Anterior cingulate cortex (tissue), 58 donors: ENCODE data around the gene NXT1.

Source experiments
- DNase-seq, 58 donors: peaks; one replicate each; lab custom pipeline; 2025; lab: John Stamatoyannopoulos, UW

Gene NXT1

GRCh38 chr20:23358563-23358906 is 7.9 kb downstream of the NXT1 start:
- no peak for DNase-seq

GRCh38 chr20:23358923-23359593 is 8.5 kb downstream of the NXT1 start:
- DNase-seq = no peak

DNA sequence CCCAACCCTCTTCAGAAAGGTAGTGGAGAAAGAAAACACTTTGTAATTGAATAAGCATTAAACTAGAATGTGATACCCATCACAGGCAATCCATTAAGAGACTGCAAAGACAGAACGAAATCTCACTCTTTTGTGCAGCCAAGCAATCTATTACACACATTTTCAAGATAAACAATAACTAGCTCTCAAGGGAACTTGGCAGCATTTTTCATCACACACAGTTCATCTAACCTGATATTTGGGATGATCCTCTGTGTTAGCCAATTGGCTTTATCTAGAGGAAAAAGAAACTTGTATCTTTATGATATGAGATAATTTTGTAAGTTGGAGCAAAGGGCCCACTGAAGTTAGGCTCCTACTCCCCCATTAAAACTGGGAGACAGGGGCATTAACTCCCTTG is 9.9 kb downstream of the NXT1 start:
- DNase-seq = no peak

DNA sequence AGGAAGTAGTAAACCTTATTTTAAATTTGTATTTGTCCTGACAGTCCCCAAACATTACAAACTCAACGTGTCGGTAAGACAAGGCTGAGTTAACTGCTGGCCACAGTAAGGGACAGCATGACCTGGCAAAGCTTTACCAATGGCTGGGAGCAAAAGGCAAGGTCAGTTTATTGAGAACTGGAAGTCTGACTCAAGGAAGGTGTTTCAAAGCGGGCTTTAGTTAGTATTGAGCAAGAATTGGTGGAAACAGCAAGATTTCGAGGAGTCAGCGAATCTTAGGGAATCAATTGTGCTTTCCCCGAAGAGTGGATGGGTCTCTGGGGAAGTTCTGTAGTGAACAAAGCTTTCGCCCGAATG is 10.5 kb downstream of the NXT1 start:
- DNase-seq = peak in 3 of 58 donors; percentile 43 to 67 (median 58)

DNA sequence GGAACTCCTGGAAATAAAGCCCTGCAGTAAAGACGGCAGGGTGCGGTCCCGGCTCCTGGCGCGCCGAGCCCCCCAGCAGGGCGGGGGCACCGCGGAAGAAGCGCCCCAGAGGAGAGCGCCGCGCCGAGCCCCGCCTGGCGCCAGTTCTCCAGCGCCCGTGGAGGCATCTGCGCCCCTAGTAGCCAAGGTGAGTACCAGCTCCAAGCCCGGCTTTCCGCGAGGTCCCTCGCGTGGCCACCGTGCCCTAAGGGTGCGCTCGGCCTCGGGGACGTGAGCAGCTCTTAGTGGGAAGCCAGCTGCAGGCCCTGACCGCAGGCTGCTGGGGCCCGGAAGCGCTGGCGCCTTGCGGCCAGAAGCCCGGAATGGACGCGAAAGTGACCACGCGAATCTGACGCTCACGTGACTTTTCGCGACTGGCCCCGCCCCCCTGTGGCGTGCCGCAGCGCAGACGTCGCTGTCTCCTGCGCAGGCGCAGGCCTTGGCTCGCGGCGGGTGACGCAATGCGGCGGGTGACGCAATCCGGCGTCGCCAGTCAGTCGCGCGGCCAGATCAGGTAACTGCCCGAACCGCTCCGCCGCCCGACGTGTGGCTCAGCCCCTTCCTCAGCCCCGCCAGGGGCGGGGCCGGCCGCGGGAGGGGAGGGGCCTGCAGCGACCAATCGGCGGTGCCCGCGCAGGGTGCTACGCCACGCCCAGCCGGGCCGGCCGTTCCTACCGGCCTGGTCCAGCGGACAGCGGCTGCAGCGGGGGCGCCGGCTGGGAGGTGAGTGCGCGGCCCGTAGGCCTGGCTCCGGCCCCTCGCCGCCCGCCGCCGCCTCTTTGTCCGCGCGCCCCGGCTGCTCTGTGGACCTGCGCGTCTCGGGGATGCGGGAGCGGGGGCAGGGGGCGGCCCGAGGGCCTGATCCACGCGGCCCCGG is 11.1 kb downstream of the NXT1 start, which contains the start of gene GZF1:
TSS of gene GZF1 (plus strand) at position 707 of the 916 bp plus-strand sequence. CDS start 2,202 bp downstream, outside the sequence.
- peak; percentile 82 to 99 (median 98) for DNase-seq

DNA sequence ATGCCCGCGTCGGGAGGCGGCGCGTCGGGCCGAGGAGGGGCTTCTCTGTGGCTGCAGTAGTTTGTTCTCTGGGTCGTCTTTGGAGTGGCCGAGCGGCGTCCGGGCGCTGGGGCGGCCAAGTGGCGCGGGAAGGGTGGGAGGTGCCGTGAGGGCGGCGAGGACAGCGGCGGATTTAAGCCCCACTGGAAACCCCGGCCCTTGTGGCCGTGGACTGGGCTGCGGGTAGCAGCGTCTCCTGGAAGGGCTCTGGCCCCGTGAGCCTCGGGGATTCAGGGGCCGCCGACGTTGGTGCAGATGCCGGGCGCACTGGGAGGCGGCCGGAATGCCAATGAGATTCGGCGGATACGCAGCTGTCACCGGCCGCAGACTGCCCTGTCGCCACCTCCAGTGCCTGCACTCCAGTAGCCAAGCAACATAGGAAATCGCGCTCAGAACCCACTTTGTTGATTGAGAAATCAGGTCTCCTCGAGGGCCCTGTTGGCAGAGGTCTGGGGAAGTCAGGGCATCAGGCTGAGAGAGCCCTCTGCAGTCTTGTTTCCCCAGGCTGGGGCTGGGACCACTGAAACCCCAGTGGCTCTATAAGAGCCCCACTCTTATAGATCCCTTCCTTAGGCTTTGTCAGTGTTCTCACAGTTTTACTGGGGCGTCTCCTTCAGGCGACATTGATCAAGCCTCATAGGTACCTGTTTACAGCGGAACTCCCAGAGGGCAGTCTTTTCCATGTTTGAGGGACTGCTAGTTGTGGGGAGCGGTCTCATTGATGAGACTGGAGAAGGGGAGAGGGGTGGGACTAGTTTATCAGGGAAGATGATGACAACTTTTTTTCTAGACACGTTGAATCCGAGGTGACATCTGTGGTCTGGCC is 12.0 kb downstream of the NXT1 start:
- DNase-seq = peak in 24 of 58 donors; percentile 20 to 72 (median 50)

DNA sequence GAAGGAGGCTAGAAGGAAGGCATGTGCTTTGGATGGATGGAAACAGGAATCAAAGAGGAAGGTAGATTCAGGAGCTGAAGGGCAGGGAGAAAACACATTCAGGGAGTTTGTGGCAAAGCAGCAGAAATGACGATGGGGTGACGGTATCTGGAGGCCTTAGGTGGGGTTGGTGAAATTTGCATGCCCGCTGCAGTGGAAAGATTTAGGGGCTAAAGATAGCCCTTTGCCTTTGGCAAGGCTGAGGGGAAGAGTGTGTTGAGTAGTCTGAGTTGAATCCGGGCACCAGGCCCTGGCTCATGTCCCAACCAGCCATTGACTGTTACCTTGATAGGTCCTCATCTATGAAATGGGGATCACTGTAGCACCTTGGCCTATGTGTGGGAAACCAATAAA is 12.7 kb downstream of the NXT1 start:
- DNase-seq = no peak

- no peak for DNase-seq
Observed at GRCh38 chr20:23365390-23366165, 15.0 kb downstream of the NXT1 start.

DNA sequence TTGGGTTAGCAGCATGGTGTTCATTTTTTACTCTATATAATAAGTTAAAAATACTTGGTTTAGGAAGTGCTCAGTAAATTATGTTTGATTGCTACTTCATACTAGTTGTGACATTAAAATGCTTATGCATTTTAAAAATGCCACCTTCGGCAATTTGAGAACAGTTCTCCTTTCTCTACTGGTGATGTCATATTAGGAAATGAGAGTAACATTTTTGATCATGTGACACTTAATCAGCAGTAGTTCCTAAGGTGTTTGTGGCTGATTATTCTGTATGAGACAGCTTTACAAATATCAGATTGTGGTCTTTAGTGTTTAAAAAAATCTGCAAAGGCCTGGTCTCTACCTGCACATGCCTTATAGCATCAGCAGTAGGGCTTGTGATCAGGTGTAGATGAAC is 15.8 kb downstream of the NXT1 start:
- DNase-seq = no peak

DNA sequence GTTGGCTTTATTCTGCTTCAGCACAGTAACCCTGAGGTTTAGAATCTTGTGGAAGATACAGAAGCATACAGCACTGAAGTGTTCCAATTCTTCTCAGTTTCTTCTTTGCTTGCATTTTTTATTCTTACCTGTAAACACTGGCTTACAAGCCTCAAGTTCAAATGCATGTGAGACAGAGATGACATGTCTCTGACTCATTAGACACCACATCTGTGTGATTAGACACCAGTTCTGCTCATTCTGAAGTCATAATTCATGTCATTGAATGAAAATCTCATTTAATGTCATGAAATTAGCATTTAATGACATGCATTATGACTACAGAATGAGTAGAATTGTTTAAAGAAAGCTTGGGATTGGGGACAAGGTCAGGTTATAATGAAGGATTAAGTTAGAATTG is 17.2 kb downstream of the NXT1 start:
- DNase-seq = no peak

GRCh38 chr20:23368316-23369071 is 17.9 kb downstream of the NXT1 start:
- DNase-seq = no peak

DNA sequence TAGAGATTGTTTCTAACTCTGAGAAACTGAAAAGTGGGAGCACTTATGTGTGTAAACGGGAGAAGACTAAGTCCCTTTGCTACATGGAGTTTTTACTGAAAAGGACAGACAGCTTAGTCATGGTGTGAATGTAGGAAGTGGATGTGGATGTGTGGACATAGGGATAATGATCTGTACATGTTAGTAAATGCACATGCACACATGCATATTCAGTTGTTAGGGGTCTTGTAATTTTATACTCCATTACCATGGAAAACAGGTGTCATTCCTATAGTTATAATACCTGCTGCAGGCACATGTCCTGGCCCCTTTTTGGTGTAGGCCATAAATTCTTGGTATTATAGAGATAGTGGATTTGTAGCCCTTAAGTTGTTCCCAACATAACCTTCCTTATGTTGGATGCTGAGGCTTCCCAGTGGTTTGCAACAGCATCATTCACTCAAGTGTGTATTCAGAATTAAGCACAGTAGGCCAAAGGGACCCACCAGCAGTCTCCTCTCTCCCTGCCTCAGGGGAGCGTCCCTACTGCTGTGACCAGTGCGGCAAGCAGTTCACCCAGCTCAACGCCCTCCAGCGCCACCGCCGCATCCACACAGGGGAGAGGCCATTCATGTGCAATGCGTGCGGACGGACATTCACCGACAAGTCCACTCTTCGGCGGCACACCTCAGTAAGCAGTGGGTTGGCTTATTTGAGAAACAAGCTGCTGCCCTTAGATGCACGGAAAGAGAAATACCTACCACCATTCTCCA is 18.7 kb downstream of the NXT1 start:
- DNase-seq = no peak

DNA sequence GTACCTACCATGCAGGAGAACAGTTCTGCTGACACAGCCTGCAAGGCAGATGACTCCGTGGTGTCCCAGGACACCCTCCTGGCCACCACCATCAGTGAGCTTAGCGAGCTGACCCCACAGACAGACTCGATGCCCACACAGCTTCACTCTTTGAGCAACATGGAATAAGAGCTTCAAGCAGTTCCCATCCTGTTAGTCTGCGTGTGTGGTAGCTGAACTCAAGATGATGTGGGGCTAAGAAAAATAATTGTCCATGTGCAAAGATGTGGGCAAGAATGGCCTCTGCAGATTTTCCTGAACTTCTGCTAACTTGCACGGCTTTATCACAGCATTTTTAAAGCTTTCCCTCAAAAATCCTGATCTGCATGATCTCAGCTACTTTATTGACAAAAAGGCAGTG is 19.7 kb downstream of the NXT1 start:
- DNase-seq = peak in 1 of 58 donors; percentile 11

DNA sequence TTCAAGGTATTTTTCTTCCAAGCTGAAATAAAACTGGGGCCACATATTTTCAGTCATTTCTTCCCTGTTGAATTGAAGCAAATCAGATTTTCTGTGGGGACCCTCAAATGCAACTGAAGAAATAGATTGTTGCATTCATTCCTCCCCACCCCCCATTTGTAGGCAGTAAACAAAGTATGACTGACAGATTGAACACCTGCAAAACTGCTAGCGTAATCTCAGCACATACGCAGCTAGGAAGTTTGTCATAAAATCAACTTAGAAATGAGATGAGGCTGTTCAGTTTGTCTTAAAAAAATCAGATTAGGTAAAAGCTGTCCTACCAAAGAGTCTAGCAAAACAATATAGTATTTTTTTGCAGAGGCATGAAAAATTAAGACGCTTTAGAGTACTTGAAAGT is 20.3 kb downstream of the NXT1 start:
- no peak for DNase-seq

- DNase-seq = no peak
Observed at GRCh38 chr20:23371496-23371895, 20.9 kb downstream of the NXT1 start.

GRCh38 chr20:23374441-23374840 is 23.9 kb downstream of the NXT1 start:
- no peak for DNase-seq

GRCh38 chr20:23375827-23376226 is 25.2 kb downstream of the NXT1 start:
- DNase-seq = no peak

DNA sequence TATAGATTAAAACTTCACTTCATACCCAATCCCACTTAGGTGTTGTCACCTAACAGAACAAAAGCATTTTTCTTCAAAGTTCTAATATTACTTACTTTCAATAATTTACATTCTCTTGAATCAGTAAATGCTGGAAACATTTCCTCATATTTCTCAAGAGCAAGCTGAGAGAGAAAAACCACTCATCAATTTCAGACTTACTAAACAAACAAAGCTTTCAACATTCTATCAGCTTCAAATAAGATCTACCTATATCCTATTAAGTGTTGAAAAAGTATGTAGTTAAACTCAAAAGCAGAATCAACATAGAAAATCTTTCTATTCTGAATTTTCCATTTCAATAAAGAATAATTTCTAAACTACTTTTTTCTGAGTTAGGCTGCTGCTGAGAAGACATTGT is 29.2 kb downstream of the NXT1 start:
- no peak for DNase-seq

- DNase-seq = no peak
Observed at GRCh38 chr20:23381876-23382275, 31.3 kb downstream of the NXT1 start.
